ENCODE results near the gene MPDZ.

GRCh38 chr9:13279284-13280141 lies at the start of gene MPDZ:
- TF ChIP-seq CTCF (conservative IDR thresholded peaks at IDR 0.05; ENCODE audit: low read depth, low read length) (no peak), MAZ (IDR thresholded peaks at IDR 0.05; ENCODE audit: borderline replicate concordance, low read depth, low read length) (peak; percentile 62; the same call in 1 of the 2 replicates), RAD21 (IDR thresholded peaks at IDR 0.05; ENCODE audit: low read length) (no peak), MXI1 (IDR thresholded peaks at IDR 0.05; ENCODE audit: borderline replicate concordance, low read depth, low read length) (no peak), POLR2A (IDR thresholded peaks at IDR 0.05; ENCODE audit: low read depth, low read length) (no peak), SMC3 (IDR thresholded peaks at IDR 0.05; ENCODE audit: low read depth, low read length) (no peak), CHD1 (IDR thresholded peaks at IDR 0.05; ENCODE audit: low read depth, low read length) (no peak), NFE2L2 (IDR thresholded peaks at IDR 0.05; ENCODE audit: low read depth, low read length) (no peak), RCOR1 (IDR thresholded peaks at IDR 0.05; ENCODE audit: insufficient replicate concordance, low read length) (no peak)
